Activated naive CD4-positive, alpha-beta T cell treated with anti-CD3 and anti-CD28 coated beads, Interleukin-2, amount 50 U/mL, for 24 hours (primary cell): ENCODE data around the gene LPIN3.
"Not testable (repeated sequence)": the region's sequence is repeated elsewhere in the genome, so short reads cannot be mapped to it uniquely, and the experiment has no call there.

Experiments used
- H3K27ac Mint-ChIP-seq: one replicate; pipeline ENCODE4 v1.8.0; 2021; ENCODE audit warnings: mild to moderate bottlenecking, mixed read lengths
- H3K27me3 Mint-ChIP-seq: one replicate; pipeline ENCODE4 v1.8.0; 2021; ENCODE audit warnings: mixed read lengths
- H3K36me3 Mint-ChIP-seq: one replicate; pipeline ENCODE4 v1.8.0; 2021; ENCODE audit warnings: mixed read lengths
- H3K4me1 Mint-ChIP-seq: one replicate; pipeline ENCODE4 v1.8.0; 2021; ENCODE audit warnings: mixed read lengths
- H3K4me3 Mint-ChIP-seq: one replicate; pipeline ENCODE4 v1.8.0; 2021; ENCODE audit warnings: mild to moderate bottlenecking, mixed read lengths
- H3K9me3 Mint-ChIP-seq: one replicate; pipeline ENCODE4 v1.8.0; 2021; ENCODE audit warnings: mixed read lengths

Gene LPIN3

GRCh38 chr20:41340327-41341055 is at the start of gene LPIN3:
Gene LPIN3, plus strand, starts transcription at chr20:41340821. Its CDS starts 4,983 bp downstream, at chr20:41345804.
- no peaks in the 10 kb centered on the region for H3K36me3 Mint-ChIP-seq

GRCh38 chr20:41293269-41294037 is 47.2 kb upstream of the LPIN3 start:
- H3K27ac Mint-ChIP-seq: no peak overlapping the region
- H3K27me3 Mint-ChIP-seq: no peaks in the 10 kb centered on the region
- H3K4me3 Mint-ChIP-seq: no peak overlapping the region
- no peaks in the 10 kb centered on the region for H3K9me3 Mint-ChIP-seq
- H3K4me1 Mint-ChIP-seq: no peaks in the 10 kb centered on the region
- H3K36me3 Mint-ChIP-seq: peaks cover 2% of the 10 kb centered on the region

More at GRCh38 chr20:41340327-41341055, at the start of gene LPIN3:
- H3K27ac Mint-ChIP-seq: no peak within 1 kb of the TSS
- peaks cover 8% of the 10 kb centered on the region for H3K4me1 Mint-ChIP-seq
- H3K4me3 Mint-ChIP-seq: peak within 1 kb of the TSS; percentile 80
- no peaks in the 10 kb centered on the region for H3K27me3 Mint-ChIP-seq
- no peaks in the 10 kb centered on the region for H3K9me3 Mint-ChIP-seq

- no peak overlapping the region for H3K27ac Mint-ChIP-seq
- no peaks in the 10 kb centered on the region for H3K4me1 Mint-ChIP-seq
- no peak overlapping the region for H3K4me3 Mint-ChIP-seq
- H3K36me3 Mint-ChIP-seq: peaks cover 2% of the 10 kb centered on the region
- no peaks in the 10 kb centered on the region for H3K27me3 Mint-ChIP-seq
- no peaks in the 10 kb centered on the region for H3K9me3 Mint-ChIP-seq
These were observed 40.7 kb upstream of the LPIN3 start for GRCh38 chr20:41299899-41300298.

GRCh38 chr20:41300383-41300782 is 40.2 kb upstream of the LPIN3 start:
- Mint-ChIP-seq H3K27me3 (no peaks in the 10 kb centered on the region), H3K4me1 (no peaks in the 10 kb centered on the region), H3K4me3 (no peak overlapping the region), H3K36me3 (peaks cover 2% of the 10 kb centered on the region), H3K9me3 (no peaks in the 10 kb centered on the region), H3K27ac (no peak overlapping the region)

- H3K4me3 Mint-ChIP-seq: no peak overlapping the region
- no peaks in the 10 kb centered on the region for H3K9me3 Mint-ChIP-seq
- H3K36me3 Mint-ChIP-seq: peaks cover 2% of the 10 kb centered on the region
- H3K27me3 Mint-ChIP-seq: no peaks in the 10 kb centered on the region
- no peaks in the 10 kb centered on the region for H3K4me1 Mint-ChIP-seq
- H3K27ac Mint-ChIP-seq: no peak overlapping the region
These were observed 39.7 kb upstream of the LPIN3 start for GRCh38 chr20:41300886-41301285.

- no peak overlapping the region for H3K4me3 Mint-ChIP-seq
These were observed 36.6 kb upstream of the LPIN3 start for GRCh38 chr20:41304002-41304401.

GRCh38 chr20:41304424-41305079 is 36.1 kb upstream of the LPIN3 start:
- Mint-ChIP-seq H3K9me3 (no peaks in the 10 kb centered on the region), H3K4me3 (no peak overlapping the region), H3K36me3 (no peaks in the 10 kb centered on the region), H3K27ac (no peak overlapping the region), H3K4me1 (no peaks in the 10 kb centered on the region), H3K27me3 (no peaks in the 10 kb centered on the region)

More at GRCh38 chr20:41304002-41304401, 36.6 kb upstream of the LPIN3 start:
- Mint-ChIP-seq H3K36me3 (no peaks in the 10 kb centered on the region), H3K27me3 (no peaks in the 10 kb centered on the region), H3K4me1 (no peaks in the 10 kb centered on the region), H3K9me3 (no peaks in the 10 kb centered on the region), H3K27ac (no peak overlapping the region)

GRCh38 chr20:41306061-41306727 is 34.4 kb upstream of the LPIN3 start:
- Mint-ChIP-seq H3K4me1 (no peaks in the 10 kb centered on the region), H3K27ac (no peak overlapping the region), H3K9me3 (no peaks in the 10 kb centered on the region), H3K36me3 (no peaks in the 10 kb centered on the region), H3K27me3 (no peaks in the 10 kb centered on the region), H3K4me3 (no peak overlapping the region)

- Mint-ChIP-seq H3K4me3 (no peak overlapping the region), H3K4me1 (no peaks in the 10 kb centered on the region), H3K36me3 (no peaks in the 10 kb centered on the region), H3K9me3 (no peaks in the 10 kb centered on the region), H3K27me3 (no peaks in the 10 kb centered on the region), H3K27ac (no peak overlapping the region)
These were observed 33.6 kb upstream of the LPIN3 start for GRCh38 chr20:41307021-41307420.

GRCh38 chr20:41308290-41308711 is 32.3 kb upstream of the LPIN3 start:
- H3K4me3 Mint-ChIP-seq: no peak overlapping the region
- H3K27ac Mint-ChIP-seq: no peak overlapping the region
- no peaks in the 10 kb centered on the region for H3K27me3 Mint-ChIP-seq
- no peaks in the 10 kb centered on the region for H3K36me3 Mint-ChIP-seq
- no peaks in the 10 kb centered on the region for H3K4me1 Mint-ChIP-seq
- no peaks in the 10 kb centered on the region for H3K9me3 Mint-ChIP-seq

GRCh38 chr20:41308726-41309413 is 31.8 kb upstream of the LPIN3 start:
- Mint-ChIP-seq H3K4me3 (no peak overlapping the region), H3K27me3 (no peaks in the 10 kb centered on the region), H3K4me1 (no peaks in the 10 kb centered on the region), H3K36me3 (no peaks in the 10 kb centered on the region), H3K27ac (no peak overlapping the region), H3K9me3 (no peaks in the 10 kb centered on the region)

GRCh38 chr20:41309817-41310216 is 30.8 kb upstream of the LPIN3 start:
- H3K27ac Mint-ChIP-seq: no peak overlapping the region
- no peaks in the 10 kb centered on the region for H3K9me3 Mint-ChIP-seq
- H3K36me3 Mint-ChIP-seq: no peaks in the 10 kb centered on the region
- H3K4me3 Mint-ChIP-seq: no peak overlapping the region
- H3K27me3 Mint-ChIP-seq: no peaks in the 10 kb centered on the region
- no peaks in the 10 kb centered on the region for H3K4me1 Mint-ChIP-seq

- H3K9me3 Mint-ChIP-seq, H3K27me3 Mint-ChIP-seq, H3K36me3 Mint-ChIP-seq, H3K27ac Mint-ChIP-seq, H3K4me3 Mint-ChIP-seq: not testable (repeated sequence)
- H3K4me1 Mint-ChIP-seq: peaks cover 15% of the 10 kb centered on the region
These were observed 28.6 kb upstream of the LPIN3 start for GRCh38 chr20:41312009-41312408.

GRCh38 chr20:41314386-41314785 is 26.2 kb upstream of the LPIN3 start:
- H3K4me3 Mint-ChIP-seq: peak overlapping the region; percentile 4
- H3K9me3 Mint-ChIP-seq: no peaks in the 10 kb centered on the region
- peaks cover 20% of the 10 kb centered on the region for H3K4me1 Mint-ChIP-seq
- H3K27me3 Mint-ChIP-seq: no peaks in the 10 kb centered on the region
- H3K36me3 Mint-ChIP-seq: no peaks in the 10 kb centered on the region
- H3K27ac Mint-ChIP-seq: no peak overlapping the region

- Mint-ChIP-seq H3K9me3 (no peaks in the 10 kb centered on the region), H3K36me3 (no peaks in the 10 kb centered on the region), H3K4me1 (peaks cover 23% of the 10 kb centered on the region), H3K27ac (no peak overlapping the region), H3K4me3 (peak overlapping the region; percentile 84), H3K27me3 (no peaks in the 10 kb centered on the region)
These were observed 24.6 kb upstream of the LPIN3 start for GRCh38 chr20:41316051-41316450.
